Measurements from ENCODE around the gene KRT7.

DNA sequence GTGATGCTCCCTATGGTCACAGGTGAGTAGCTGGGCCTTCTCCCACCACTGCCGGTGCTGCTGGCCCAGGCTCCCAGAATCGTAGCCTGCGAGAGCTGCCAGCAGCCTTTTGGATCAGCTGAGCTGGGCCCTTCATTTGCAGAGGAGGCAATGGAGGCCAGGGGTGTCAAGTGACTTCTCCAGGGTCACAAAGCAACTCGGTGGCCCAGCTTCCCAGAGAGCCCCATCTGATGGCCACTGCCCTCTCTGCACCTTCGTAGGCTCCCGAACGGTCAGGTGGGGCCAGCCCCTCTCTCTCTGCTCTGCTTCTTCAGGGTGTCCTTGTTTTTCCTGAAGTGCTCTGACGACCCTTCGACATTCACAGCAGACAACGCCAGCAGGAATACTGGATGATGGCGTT, 45.8 kb upstream of the KRT7 start:
- TF ChIP-seq, protein P1, sequence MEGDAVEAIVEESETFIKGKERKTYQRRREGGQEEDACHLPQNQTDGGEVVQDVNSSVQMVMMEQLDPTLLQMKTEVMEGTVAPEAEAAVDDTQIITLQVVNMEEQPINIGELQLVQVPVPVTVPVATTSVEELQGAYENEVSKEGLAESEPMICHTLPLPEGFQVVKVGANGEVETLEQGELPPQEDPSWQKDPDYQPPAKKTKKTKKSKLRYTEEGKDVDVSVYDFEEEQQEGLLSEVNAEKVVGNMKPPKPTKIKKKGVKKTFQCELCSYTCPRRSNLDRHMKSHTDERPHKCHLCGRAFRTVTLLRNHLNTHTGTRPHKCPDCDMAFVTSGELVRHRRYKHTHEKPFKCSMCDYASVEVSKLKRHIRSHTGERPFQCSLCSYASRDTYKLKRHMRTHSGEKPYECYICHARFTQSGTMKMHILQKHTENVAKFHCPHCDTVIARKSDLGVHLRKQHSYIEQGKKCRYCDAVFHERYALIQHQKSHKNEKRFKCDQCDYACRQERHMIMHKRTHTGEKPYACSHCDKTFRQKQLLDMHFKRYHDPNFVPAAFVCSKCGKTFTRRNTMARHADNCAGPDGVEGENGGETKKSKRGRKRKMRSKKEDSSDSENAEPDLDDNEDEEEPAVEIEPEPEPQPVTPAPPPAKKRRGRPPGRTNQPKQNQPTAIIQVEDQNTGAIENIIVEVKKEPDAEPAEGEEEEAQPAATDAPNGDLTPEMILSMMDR (IDR thresholded peaks at IDR 0.05; ENCODE audit: low read depth, low read length): no peak
- TF ChIP-seq EZH2phosphoT487 (IDR thresholded peaks at IDR 0.05; ENCODE audit: low read depth): no peak

All from OCI-LY3 (cell line).